Osteoblast (primary cell): Measurements from ENCODE around the gene PRMT3. TPM values are rescaled to one million over a fixed set of nuclear protein-coding genes. Genes with fewer than 3 reads are reported as not detected.

Experiments used
- DNase-seq: peaks from one replicate; pipeline ENCODE4 v3.0.0; 2011; ENCODE audit warnings: low spot score, mixed read lengths; ENCODE audit not compliant: insufficient read length; ENCODE audit errors: missing footprints
- H2AFZ ChIP-seq: 2 replicates; pipeline ENCODE4 v1.6.0; 2011; ENCODE audit warnings: mild to moderate bottlenecking, low read length
- H3K27ac ChIP-seq: 2 replicates; pipeline ENCODE4 v1.5.1; 2011; ENCODE audit warnings: mild to moderate bottlenecking, low read depth, low read length, moderate library complexity
- H3K27me3 ChIP-seq: 2 replicates; pipeline ENCODE4 v1.6.0; 2012; ENCODE audit warnings: mild to moderate bottlenecking, control low read depth, inconsistent platforms, low read length, moderate library complexity; ENCODE audit not compliant: insufficient read depth
- H3K36me3 ChIP-seq: 2 replicates; pipeline ENCODE4 v1.5.1; 2011; ENCODE audit warnings: mild to moderate bottlenecking, low read length, control low read depth, moderate library complexity; ENCODE audit not compliant: insufficient read depth
- H3K4me1 ChIP-seq: 2 replicates; pipeline ENCODE4 v1.5.1; 2011; ENCODE audit warnings: mild to moderate bottlenecking, low read length, control low read depth, moderate library complexity; ENCODE audit not compliant: insufficient read depth
- H3K4me2 ChIP-seq: 2 replicates; pipeline ENCODE4 v1.6.0; 2011; ENCODE audit warnings: mild to moderate bottlenecking, low read length; ENCODE audit not compliant: insufficient read depth
- H3K4me3 ChIP-seq: fragments of 200-600 bp; sonication (generic); 3 replicates; pipeline ENCODE4 v1.5.1; 2012; ENCODE audit warnings: mild to moderate bottlenecking, low read length, inconsistent platforms; ENCODE audit not compliant: insufficient read depth
- H3K79me2 ChIP-seq: 2 replicates; pipeline ENCODE4 v1.6.0; 2012; ENCODE audit warnings: mild to moderate bottlenecking, low read length, control low read depth, inconsistent platforms; ENCODE audit not compliant: insufficient read depth
- H3K9me3 ChIP-seq: 2 replicates; pipeline ENCODE4 v1.5.1; 2011; ENCODE audit warnings: low read depth, low read length, control low read depth
- H4K20me1 ChIP-seq: 2 replicates; pipeline ENCODE4 v1.6.0; 2012; ENCODE audit warnings: mild to moderate bottlenecking, low read length, control low read depth; ENCODE audit not compliant: insufficient read depth
- total RNA-seq: library from RNA; depleted of rRNA; stranded (reverse); fragments of >200 nt; gene quantifications from 2 replicates; pipeline ENCODE4 v1.2.3, GENCODE V29; 2012
- TF ChIP-seq, protein P1 (sequence below): IDR thresholded peaks from 2 replicates; pipeline ENCODE4 v1.5.1; 2011; ENCODE audit warnings: mild to moderate bottlenecking, low read depth, low read length, moderate library complexity; ENCODE audit errors: extremely low read depth

PRMT3 gene
- total RNA-seq, 1 donor: 20.6 TPM

DNA sequence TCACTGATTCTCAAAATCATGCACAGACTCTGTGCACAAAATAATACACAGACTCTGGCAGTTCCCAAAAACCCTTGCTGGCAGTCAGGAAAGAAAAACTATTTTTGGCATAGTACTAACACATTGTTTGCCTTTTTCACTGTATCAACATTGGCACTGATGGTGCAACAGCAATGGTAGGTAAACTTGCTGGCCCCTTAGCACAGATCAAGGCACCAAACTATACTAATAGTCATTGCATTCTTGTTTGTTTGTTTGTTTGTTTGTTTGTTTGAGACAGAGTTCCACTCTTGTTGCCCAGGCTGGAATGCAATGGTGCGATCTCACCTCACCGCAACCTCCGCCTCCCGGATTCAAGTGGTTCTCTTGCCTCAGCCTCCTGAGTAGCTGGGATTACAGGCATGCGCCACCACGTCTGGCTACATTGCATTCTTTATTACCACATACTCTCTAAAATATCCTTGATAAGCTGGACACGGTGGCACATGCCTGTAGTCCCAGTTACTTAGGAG is 130.9 kb downstream of the PRMT3 start:
- Histone ChIP-seq H3K27me3 (no peaks in the 10 kb centered on the region), H4K20me1 (no peaks in the 10 kb centered on the region), H2AFZ (no peak overlapping the region), H3K4me1 (no peaks in the 10 kb centered on the region), H3K4me2 (no peak overlapping the region), H3K27ac (no peak overlapping the region), H3K9me3 (no peaks in the 10 kb centered on the region), H3K36me3 (no peaks in the 10 kb centered on the region), H3K79me2 (no peaks in the 10 kb centered on the region), H3K4me3 (no peak overlapping the region)
- no peak for DNase-seq
- TF ChIP-seq, protein P1, sequence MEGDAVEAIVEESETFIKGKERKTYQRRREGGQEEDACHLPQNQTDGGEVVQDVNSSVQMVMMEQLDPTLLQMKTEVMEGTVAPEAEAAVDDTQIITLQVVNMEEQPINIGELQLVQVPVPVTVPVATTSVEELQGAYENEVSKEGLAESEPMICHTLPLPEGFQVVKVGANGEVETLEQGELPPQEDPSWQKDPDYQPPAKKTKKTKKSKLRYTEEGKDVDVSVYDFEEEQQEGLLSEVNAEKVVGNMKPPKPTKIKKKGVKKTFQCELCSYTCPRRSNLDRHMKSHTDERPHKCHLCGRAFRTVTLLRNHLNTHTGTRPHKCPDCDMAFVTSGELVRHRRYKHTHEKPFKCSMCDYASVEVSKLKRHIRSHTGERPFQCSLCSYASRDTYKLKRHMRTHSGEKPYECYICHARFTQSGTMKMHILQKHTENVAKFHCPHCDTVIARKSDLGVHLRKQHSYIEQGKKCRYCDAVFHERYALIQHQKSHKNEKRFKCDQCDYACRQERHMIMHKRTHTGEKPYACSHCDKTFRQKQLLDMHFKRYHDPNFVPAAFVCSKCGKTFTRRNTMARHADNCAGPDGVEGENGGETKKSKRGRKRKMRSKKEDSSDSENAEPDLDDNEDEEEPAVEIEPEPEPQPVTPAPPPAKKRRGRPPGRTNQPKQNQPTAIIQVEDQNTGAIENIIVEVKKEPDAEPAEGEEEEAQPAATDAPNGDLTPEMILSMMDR: no peak

DNA sequence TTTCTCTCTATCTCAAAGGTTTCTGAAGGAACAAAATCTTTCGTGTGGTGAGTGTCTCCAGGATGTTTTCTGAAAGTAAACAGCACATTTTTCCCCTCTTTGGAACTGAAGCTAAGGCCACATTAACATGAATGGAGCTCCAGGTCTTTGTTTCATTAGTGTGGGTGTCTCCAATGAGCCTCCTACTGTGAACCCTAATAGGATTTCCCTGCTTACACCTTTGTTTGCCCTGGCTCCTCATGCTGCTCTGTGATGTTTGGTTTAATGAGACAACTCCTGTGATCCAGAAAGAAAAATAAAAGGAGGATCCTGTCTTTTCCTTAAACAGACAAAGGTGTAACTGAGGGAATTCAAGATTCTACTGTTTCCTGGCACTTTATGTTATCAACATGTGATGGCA is 135.0 kb downstream of the PRMT3 start:
- no peak overlapping the region for H2AFZ ChIP-seq
- no peaks in the 10 kb centered on the region for H4K20me1 ChIP-seq
- no peaks in the 10 kb centered on the region for H3K79me2 ChIP-seq
- no peaks in the 10 kb centered on the region for H3K36me3 ChIP-seq
- H3K27me3 ChIP-seq: no peaks in the 10 kb centered on the region
- no peaks in the 10 kb centered on the region for H3K9me3 ChIP-seq
- H3K4me2 ChIP-seq: no peak overlapping the region
- no peaks in the 10 kb centered on the region for H3K4me1 ChIP-seq
- TF ChIP-seq, protein P1: no peak
- DNase-seq: no peak
- H3K27ac ChIP-seq: no peak overlapping the region
- H3K4me3 ChIP-seq: no peak overlapping the region

DNA sequence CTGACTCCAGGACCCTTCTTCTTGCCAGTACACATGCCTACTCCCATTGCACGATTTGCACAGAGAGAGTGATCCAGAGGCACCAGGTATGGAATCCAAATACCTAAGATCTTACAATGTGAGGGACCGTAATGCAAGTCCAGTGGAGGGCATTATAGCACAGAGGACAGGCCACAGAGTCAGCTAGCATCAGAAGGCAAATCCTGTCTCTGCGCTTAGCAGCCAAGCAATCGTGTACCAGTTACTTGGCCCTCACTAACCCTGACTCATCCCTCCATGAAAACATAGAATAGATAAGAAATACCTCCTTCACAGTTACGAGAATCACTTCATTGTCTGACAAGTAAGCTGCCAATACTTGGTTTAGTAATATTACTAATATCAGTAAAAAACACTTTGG is 142.2 kb downstream of the PRMT3 start:
- H3K4me2 ChIP-seq: no peak overlapping the region
- TF ChIP-seq, protein P1: no peak
- H3K4me1 ChIP-seq: no peaks in the 10 kb centered on the region
- DNase-seq: no peak
- H3K4me3 ChIP-seq: no peak overlapping the region
- no peaks in the 10 kb centered on the region for H4K20me1 ChIP-seq
- no peaks in the 10 kb centered on the region for H3K79me2 ChIP-seq
- H2AFZ ChIP-seq: no peak overlapping the region
- H3K9me3 ChIP-seq: no peaks in the 10 kb centered on the region
- H3K27me3 ChIP-seq: no peaks in the 10 kb centered on the region
- no peak overlapping the region for H3K27ac ChIP-seq
- H3K36me3 ChIP-seq: no peaks in the 10 kb centered on the region

DNA sequence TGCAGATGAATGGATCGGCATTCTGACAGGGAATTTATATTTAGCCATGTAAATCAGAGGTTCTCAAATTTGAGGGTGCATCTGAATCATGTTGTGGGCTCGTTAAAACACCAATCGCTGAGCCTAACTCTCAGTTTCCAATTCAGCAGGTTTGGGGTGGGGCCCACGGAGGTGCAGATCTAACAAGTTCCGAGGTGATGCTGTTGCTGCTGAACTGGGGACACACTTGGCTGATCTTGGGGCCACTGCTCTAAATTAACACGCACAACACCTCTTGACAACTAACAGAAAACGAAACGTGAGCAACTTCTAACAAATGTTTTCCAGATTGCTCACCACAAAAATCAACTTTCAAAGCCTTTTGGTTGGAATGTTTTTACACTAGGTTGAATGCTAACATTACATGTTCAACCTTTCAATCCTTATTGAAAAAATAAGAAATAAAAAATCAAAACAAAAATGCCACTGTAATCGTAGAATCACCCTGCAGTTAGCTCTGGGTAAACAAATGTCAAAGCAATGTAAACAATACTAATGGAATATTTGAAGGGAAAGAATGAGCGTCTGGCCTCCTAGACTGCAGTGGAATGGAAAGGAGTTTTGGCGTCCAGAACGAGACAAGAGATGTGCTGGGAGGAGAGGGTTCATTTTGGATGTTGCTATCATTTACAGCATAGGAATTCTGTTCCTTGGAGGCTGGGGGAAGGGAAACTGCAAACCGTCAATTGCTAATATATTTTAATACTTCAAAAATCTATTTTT is 143.6 kb downstream of the PRMT3 start:
- no peaks in the 10 kb centered on the region for H3K27me3 ChIP-seq
- H3K27ac ChIP-seq: no peak overlapping the region
- H4K20me1 ChIP-seq: no peaks in the 10 kb centered on the region
- H3K79me2 ChIP-seq: no peaks in the 10 kb centered on the region
- no peak overlapping the region for H2AFZ ChIP-seq
- H3K9me3 ChIP-seq: no peaks in the 10 kb centered on the region
- TF ChIP-seq, protein P1: no peak
- H3K36me3 ChIP-seq: no peaks in the 10 kb centered on the region
- no peak overlapping the region for H3K4me3 ChIP-seq
- no peak for DNase-seq
- no peaks in the 10 kb centered on the region for H3K4me1 ChIP-seq
- no peak overlapping the region for H3K4me2 ChIP-seq
